ENCODE measurements around the gene SIGLEC7.

Gene SIGLEC7

GRCh38 chr19:51172223-51172622 is 30.1 kb downstream of the SIGLEC7 start:
- no peak overlapping the region for H3K9ac ChIP-seq (ENCODE audit: insufficient read length, low read depth)
- H3K36me3 ChIP-seq (ENCODE audit: insufficient read depth, insufficient read length, low read length): no peaks in the 10 kb centered on the region
- TF ChIP-seq SUZ12 (IDR thresholded peaks at IDR 0.05; ENCODE audit: extremely low read depth, insufficient read depth, insufficient read length) (no peak), YY1 (IDR thresholded peaks at IDR 0.05; ENCODE audit: insufficient read depth, insufficient read length) (no peak), ZNF274 (IDR thresholded peaks at IDR 0.05; ENCODE audit: low read depth, low read length) (no peak)
- no peak for DNase-seq (ENCODE audit: low read depth, low spot score)
- no peaks in the 10 kb centered on the region for H3K9me3 ChIP-seq (ENCODE audit: insufficient read depth, low read length)
- H3K27me3 ChIP-seq (ENCODE audit: insufficient read depth, insufficient read length): no peaks in the 10 kb centered on the region
- H3K4me3 ChIP-seq (ENCODE audit: insufficient read length, low read depth): no peak overlapping the region
- no peaks in the 10 kb centered on the region for H3K4me1 ChIP-seq (ENCODE audit: insufficient read depth, insufficient read length)

DNA sequence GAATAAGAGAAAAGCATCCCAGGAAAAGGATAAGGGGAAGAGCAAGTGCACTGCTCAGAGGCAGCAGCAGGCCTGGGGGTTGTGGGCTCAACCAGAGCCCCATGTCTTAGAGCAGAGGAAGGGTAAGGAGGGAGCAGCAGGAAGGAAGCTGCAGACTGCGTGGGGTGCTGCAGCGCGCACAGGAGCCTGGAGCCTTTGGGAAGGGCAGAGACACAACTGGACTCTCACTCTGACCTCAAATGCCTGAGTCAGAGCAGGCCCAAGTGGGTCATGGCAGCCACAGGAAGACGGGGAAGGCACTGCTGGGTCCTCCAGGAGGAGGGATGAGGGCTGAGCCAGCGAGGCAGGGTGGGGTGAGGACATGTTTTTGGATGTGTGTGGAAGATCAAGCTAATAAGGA is 31.6 kb downstream of the SIGLEC7 start:
- H3K27me3 ChIP-seq (ENCODE audit: insufficient read depth, insufficient read length): no peaks in the 10 kb centered on the region
- H3K9ac ChIP-seq (ENCODE audit: insufficient read length, low read depth): no peak overlapping the region
- no peak for DNase-seq (ENCODE audit: low read depth, low spot score)
- TF ChIP-seq ZNF274 (IDR thresholded peaks at IDR 0.05; ENCODE audit: low read depth, low read length): no peak
- TF ChIP-seq YY1 (IDR thresholded peaks at IDR 0.05; ENCODE audit: insufficient read depth, insufficient read length): no peak
- TF ChIP-seq SUZ12 (IDR thresholded peaks at IDR 0.05; ENCODE audit: extremely low read depth, insufficient read depth, insufficient read length): no peak
- H3K36me3 ChIP-seq (ENCODE audit: insufficient read depth, insufficient read length, low read length): no peaks in the 10 kb centered on the region
- no peaks in the 10 kb centered on the region for H3K9me3 ChIP-seq (ENCODE audit: insufficient read depth, low read length)
- no peaks in the 10 kb centered on the region for H3K4me1 ChIP-seq (ENCODE audit: insufficient read depth, insufficient read length)
- H3K4me3 ChIP-seq (ENCODE audit: insufficient read length, low read depth): no peak overlapping the region

- DNase-seq (ENCODE audit: low read depth, low spot score): no peak
- no peak overlapping the region for H3K4me3 ChIP-seq (ENCODE audit: insufficient read length, low read depth)
- no peak for TF ChIP-seq SUZ12 (IDR thresholded peaks at IDR 0.05; ENCODE audit: extremely low read depth, insufficient read depth, insufficient read length)
- no peak for TF ChIP-seq ZNF274 (IDR thresholded peaks at IDR 0.05; ENCODE audit: low read depth, low read length)
- TF ChIP-seq YY1 (IDR thresholded peaks at IDR 0.05; ENCODE audit: insufficient read depth, insufficient read length): no peak
- H3K36me3 ChIP-seq (ENCODE audit: insufficient read depth, insufficient read length, low read length): no peaks in the 10 kb centered on the region
- H3K4me1 ChIP-seq (ENCODE audit: insufficient read depth, insufficient read length): peaks cover 5% of the 10 kb centered on the region
- no peak overlapping the region for H3K9ac ChIP-seq (ENCODE audit: insufficient read length, low read depth)
- no peaks in the 10 kb centered on the region; the same call in 1 of the 2 replicates for H3K9me3 ChIP-seq (ENCODE audit: insufficient read depth, low read length)
- peaks cover 17% of the 10 kb centered on the region for H3K27me3 ChIP-seq (ENCODE audit: insufficient read depth, insufficient read length)
Observed at GRCh38 chr19:51179256-51179655, 37.2 kb downstream of the SIGLEC7 start.

DNA sequence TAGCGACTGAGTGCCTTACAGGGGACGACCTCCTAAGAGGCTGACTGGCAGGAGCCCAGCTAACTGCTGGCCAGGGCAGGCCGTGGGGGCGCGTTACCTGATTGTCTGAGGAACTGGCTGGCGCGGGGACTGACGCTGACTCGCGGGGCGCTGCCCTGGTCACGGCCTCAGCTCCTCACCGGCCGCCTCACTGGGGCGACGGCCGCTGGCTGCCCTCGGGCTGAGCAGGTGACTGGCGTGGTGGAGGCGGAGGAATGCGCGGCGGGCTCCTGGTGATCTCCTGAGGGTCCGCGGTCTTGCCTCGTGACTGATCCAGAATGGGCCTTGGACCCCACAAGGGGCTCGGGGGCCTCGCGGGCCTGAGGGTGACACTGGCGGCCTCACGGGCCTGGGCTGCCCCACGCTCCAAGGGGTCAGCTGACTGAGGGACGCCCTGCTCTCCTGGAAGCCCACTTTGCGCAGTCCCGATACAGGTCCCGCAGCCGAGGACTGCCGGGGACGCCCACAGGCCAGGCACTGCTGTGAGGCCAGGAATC is 39.3 kb downstream of the SIGLEC7 start:
- no peaks in the 10 kb centered on the region for H3K36me3 ChIP-seq (ENCODE audit: insufficient read depth, insufficient read length, low read length)
- no peak for DNase-seq (ENCODE audit: low read depth, low spot score)
- H3K4me3 ChIP-seq (ENCODE audit: insufficient read length, low read depth): no peak overlapping the region
- TF ChIP-seq SUZ12 (IDR thresholded peaks at IDR 0.05; ENCODE audit: extremely low read depth, insufficient read depth, insufficient read length) (no peak), ZNF274 (IDR thresholded peaks at IDR 0.05; ENCODE audit: low read depth, low read length) (no peak), YY1 (IDR thresholded peaks at IDR 0.05; ENCODE audit: insufficient read depth, insufficient read length) (no peak)
- H3K27me3 ChIP-seq (ENCODE audit: insufficient read depth, insufficient read length): peaks cover 21% of the 10 kb centered on the region
- peaks cover 5% of the 10 kb centered on the region for H3K4me1 ChIP-seq (ENCODE audit: insufficient read depth, insufficient read length)
- no peaks in the 10 kb centered on the region; the same call in 1 of the 2 replicates for H3K9me3 ChIP-seq (ENCODE audit: insufficient read depth, low read length)
- no peak overlapping the region for H3K9ac ChIP-seq (ENCODE audit: insufficient read length, low read depth)

DNA sequence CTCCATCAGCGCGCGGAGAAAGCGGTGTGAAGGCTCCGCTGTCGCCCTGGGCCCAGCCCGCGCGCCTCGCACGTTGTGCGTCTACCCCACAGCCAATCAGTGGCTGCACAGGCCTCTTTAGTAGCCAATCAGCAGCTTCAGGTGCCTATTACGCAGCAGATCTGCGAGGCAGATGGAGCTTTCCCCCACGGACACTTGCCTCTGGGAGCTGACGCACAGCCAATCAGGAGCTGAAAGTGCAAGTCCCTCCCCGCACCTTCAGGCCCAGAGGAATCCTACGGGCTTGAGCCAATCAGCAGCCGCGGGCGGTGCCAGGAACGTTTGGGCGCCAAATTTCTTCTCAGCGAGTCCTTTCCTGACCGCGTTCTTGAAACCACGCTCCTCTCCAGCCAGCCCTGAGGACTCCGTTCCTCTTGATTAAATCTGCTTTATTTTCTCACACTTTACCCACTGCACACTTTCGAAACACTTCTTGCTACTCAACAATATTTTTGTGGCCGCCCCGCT is 39.9 kb downstream of the SIGLEC7 start:
- peaks cover 21% of the 10 kb centered on the region for H3K27me3 ChIP-seq (ENCODE audit: insufficient read depth, insufficient read length)
- H3K36me3 ChIP-seq (ENCODE audit: insufficient read depth, insufficient read length, low read length): no peaks in the 10 kb centered on the region
- H3K9ac ChIP-seq (ENCODE audit: insufficient read length, low read depth): no peak overlapping the region
- H3K4me1 ChIP-seq (ENCODE audit: insufficient read depth, insufficient read length): peaks cover 5% of the 10 kb centered on the region
- DNase-seq (ENCODE audit: low read depth, low spot score): peak; percentile 44
- TF ChIP-seq SUZ12 (IDR thresholded peaks at IDR 0.05; ENCODE audit: extremely low read depth, insufficient read depth, insufficient read length) (no peak), ZNF274 (IDR thresholded peaks at IDR 0.05; ENCODE audit: low read depth, low read length) (no peak), YY1 (IDR thresholded peaks at IDR 0.05; ENCODE audit: insufficient read depth, insufficient read length) (no peak)
- H3K4me3 ChIP-seq (ENCODE audit: insufficient read length, low read depth): peak overlapping the region; percentile 15
- H3K9me3 ChIP-seq (ENCODE audit: insufficient read depth, low read length): no peaks in the 10 kb centered on the region; the same call in 1 of the 2 replicates

DNA sequence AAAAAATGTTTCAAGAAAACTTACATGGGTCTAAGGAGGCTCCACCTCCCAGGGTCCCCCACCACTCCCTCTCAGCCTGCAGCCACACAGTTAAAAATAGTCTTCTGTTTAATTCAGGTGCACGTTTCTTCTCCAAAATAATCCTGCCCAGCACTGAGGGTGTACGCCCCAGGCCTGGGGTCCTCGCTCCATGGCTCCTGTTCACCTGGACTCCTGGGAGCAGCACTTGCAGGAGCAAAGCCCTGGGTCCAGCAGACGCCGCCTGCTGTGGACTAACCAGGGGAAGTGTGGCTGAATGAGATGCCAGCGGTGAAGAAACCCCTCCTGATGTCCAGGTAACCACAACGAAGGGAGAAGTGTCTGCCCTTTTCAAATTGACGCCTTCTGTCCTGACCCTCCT is 41.5 kb downstream of the SIGLEC7 start:
- Histone ChIP-seq H3K27me3 (ENCODE audit: insufficient read depth, insufficient read length) (peaks cover 21% of the 10 kb centered on the region), H3K9me3 (ENCODE audit: insufficient read depth, low read length) (no peaks in the 10 kb centered on the region; the same call in 1 of the 2 replicates), H3K4me1 (ENCODE audit: insufficient read depth, insufficient read length) (peaks cover 5% of the 10 kb centered on the region), H3K4me3 (ENCODE audit: insufficient read length, low read depth) (no peak overlapping the region), H3K36me3 (ENCODE audit: insufficient read depth, insufficient read length, low read length) (no peaks in the 10 kb centered on the region), H3K9ac (ENCODE audit: insufficient read length, low read depth) (no peak overlapping the region)
- TF ChIP-seq ZNF274 (IDR thresholded peaks at IDR 0.05; ENCODE audit: low read depth, low read length) (no peak), SUZ12 (IDR thresholded peaks at IDR 0.05; ENCODE audit: extremely low read depth, insufficient read depth, insufficient read length) (no peak), YY1 (IDR thresholded peaks at IDR 0.05; ENCODE audit: insufficient read depth, insufficient read length) (no peak)
- DNase-seq (ENCODE audit: low read depth, low spot score): no peak

GRCh38 chr19:51185069-51185867 is 43.2 kb downstream of the SIGLEC7 start:
- H3K27me3 ChIP-seq (ENCODE audit: insufficient read depth, insufficient read length): peaks cover 21% of the 10 kb centered on the region
- no peaks in the 10 kb centered on the region; the same call in 1 of the 2 replicates for H3K9me3 ChIP-seq (ENCODE audit: insufficient read depth, low read length)
- no peak for DNase-seq (ENCODE audit: low read depth, low spot score)
- H3K36me3 ChIP-seq (ENCODE audit: insufficient read depth, insufficient read length, low read length): no peaks in the 10 kb centered on the region
- no peak for TF ChIP-seq SUZ12 (IDR thresholded peaks at IDR 0.05; ENCODE audit: extremely low read depth, insufficient read depth, insufficient read length)
- no peak for TF ChIP-seq ZNF274 (IDR thresholded peaks at IDR 0.05; ENCODE audit: low read depth, low read length)
- TF ChIP-seq YY1 (IDR thresholded peaks at IDR 0.05; ENCODE audit: insufficient read depth, insufficient read length): no peak
- H3K4me3 ChIP-seq (ENCODE audit: insufficient read length, low read depth): no peak overlapping the region
- no peak overlapping the region for H3K9ac ChIP-seq (ENCODE audit: insufficient read length, low read depth)
- H3K4me1 ChIP-seq (ENCODE audit: insufficient read depth, insufficient read length): peaks cover 5% of the 10 kb centered on the region
